Activated T-cell treated with anti-CD3 and anti-CD28 coated beads for 1 hour (primary cell): Measurements from ENCODE around the gene NRG4.
"Not testable (repeated sequence)": the region's sequence is repeated elsewhere in the genome, so short reads cannot be mapped to it uniquely, and the experiment has no call there.

Source experiments
- DNase-seq: peaks from one replicate; pipeline ENCODE4 v3.0.0-alpha.2; 2020; ENCODE audit warnings: low read depth

NRG4 gene

DNA sequence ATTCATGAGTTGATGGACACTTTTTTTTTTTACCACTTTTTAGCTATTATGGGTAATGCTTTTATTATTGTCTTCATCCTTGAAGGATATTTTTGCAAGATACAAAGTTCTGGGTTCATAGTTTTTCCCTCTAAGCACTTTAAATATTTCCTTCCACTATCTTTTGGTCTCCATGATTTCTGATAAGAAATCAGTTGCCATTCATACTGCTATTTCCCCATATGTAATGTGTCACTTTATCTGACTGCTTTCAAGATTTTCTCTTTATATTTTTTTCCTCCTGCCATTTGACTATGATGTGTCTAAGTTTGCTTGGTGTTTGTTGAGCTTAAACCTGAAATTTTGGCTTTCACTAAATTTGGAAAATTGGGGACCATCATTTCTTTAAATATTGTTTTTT, 19.3 kb downstream of the NRG4 start:
- no peak for DNase-seq

DNA sequence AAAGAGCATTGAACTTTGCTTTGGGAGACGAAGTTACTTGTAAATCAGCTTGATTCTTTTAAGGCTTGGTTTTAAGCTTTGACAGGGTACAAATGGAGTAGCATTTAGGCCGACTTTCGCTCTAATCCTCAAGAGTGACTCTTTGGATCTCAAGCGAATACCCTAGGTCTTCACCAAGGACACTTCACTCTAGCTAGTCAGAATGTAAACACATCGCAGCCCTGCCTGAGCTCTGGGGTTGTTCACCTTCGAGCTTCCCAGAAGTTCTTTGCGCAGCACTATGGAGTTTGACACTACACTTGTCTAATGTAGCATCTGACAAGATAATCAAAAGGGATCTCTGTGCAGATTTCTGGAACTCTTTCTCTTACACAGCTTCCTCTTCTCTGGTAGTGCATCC, 22.3 kb downstream of the NRG4 start:
- no peak for DNase-seq

DNA sequence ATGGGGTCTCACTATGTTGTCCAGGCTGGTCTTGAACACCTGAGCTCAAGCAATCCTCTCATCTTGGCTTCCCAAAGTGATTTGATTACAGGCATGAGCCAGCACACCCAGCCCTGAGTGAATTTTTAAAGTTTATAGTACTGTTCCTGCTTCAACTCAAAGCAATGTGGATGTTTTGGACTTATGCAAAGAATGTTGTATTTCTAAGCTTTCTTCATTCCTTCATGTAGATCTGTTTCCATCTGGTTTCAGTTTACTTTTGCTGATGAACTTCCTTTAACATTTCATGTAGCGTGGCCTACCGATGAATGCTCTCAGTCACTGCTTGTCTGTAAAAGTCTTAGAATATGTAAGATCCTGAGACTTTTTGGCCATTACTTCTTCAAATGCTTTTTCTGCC, 23.2 kb downstream of the NRG4 start:
- DNase-seq = no peak

DNA sequence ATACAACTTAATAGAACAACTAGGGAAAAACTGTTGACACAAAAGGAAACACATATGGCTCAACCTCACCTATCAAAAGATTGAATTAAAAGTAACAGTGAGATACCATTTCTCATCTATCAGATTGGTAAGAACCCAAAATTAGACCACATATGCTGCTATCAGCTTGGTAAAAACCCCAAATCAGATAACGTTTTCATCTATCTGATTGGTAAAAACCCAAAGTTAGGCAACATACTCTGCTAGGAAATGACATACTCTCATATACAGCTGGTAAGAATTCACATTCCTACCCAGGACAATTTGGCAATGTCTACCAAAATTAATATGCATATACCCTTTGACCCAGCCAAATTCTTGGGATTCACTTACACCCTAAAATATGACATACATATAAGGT, 26.3 kb downstream of the NRG4 start:
- DNase-seq = no peak

DNA sequence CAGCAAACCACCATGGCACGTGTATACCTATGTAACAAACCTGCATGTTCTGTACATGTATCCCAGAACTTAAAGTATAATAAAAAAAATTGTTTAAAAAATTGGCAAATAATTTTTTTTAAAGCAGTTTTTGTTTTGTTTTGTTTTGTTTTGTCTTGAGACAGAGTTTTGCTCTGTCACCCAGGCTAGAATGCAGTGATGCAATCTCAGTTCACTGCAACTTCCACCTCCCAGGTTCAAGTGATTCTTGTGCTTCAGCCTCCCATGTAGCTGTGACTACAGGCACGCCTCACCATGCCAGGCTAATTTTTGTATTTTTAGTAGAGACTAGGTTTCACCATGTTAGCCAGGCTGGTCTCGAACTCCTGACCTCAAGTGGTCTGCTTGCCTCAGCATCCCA, 27.5 kb downstream of the NRG4 start:
- DNase-seq = not testable (repeated sequence)

DNA sequence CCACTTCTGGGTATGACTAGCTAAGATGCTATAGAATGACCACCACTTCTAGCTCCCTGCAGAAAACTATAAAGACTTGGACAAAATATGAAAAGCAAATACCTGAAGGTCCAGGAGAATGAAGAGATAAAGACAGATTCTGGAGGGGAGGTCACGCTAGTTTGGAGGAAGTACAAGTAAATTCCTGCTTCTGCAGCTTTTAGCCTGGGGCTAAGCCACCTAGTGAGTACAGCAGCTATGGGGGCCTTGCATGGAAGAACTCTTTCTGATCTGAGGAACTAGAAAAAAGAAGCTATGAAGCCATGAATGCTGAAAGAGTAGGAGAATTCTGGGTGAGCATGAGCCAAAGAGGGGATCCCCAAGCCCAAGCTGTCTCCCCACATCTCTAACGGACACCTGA, 29.8 kb downstream of the NRG4 start:
- DNase-seq = no peak

DNA sequence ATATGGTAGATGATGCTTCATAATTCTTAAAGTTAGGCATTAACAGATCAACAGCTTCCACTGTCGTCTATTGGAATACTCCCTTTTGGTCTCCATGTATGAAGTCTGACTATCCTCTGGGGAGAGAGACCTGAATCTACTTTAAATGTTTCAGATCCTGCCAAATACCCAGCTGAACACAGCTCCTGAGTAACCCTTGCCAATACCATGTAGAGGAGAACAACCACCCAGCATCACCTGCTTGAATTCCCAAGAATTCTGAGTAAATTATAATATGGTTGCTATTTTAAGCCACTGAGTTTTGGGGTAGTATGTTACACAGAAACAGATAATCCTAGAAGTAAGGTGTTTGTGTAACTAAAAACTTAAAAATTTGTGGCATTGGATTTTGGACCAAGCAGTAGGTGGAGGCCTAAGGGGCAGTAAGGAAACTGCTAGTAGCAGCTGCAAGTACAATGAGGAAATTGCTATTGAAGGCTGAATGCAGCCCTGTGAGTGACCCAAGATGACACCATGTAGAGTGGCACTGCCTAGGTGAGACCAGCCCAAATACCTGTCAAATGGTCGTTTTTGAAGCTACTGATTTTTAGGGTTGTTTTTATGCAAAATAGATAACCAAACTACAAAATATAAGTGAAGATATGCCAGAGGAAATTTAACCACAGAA, 30.9 kb downstream of the NRG4 start:
- DNase-seq = no peak

DNA sequence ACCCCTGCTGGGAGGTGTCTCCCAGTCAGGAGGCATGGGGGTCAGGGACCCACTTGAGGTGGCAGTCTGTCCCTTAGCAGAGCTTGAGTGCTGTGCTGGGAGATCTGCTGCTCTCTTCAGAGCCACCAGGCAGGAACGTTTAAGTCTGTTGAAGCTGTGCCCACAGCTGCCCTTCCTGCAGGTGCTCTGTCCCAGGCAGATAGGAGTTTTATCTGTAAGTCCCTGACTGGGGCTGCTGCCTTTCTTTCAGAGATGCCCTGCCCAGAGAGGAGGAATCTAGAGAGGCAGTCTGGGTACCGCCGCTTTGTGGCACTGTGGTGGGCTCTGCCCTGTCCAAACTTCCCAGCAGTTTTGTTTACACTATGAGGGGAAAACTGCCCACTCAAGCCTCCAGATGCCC, 35.5 kb downstream of the NRG4 start:
- not testable (repeated sequence) for DNase-seq

DNA sequence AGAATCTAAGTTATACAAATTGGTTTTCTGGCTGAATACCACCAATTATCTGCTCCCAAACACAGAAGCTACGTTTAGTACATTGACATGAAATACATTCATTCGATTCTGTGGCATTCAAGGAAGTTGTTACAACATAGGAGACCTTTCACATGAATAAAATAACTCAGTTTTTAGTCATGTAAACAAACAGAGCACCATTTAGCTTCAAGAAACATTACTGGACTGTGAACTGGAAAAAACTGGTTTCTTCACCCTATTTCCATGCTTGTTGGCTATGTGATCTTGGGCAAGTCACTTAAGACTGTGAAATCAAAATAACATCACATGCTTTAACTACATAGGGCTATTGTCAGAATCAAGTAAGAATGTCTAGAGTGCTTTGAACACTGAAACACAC, 46.2 kb downstream of the NRG4 start:
- DNase-seq = no peak

DNA sequence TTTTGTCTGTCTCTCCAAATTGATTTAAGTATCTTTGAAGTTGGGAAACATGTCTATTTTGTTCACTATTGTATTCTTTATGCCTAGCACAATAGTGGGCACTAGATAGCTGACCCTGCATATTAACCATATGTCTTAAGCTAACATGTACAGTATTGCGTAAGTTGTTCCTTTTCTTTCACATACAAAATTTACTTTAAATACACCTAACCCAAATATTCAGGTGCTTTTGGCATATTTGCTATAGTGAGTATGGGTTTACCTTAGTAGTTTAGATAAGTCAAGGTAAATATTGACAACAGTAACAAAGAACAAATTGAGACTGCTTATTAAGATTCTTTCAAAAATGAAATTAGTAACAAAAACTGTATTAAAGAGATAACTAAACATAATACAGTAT, 50.9 kb downstream of the NRG4 start:
- DNase-seq = no peak

DNA sequence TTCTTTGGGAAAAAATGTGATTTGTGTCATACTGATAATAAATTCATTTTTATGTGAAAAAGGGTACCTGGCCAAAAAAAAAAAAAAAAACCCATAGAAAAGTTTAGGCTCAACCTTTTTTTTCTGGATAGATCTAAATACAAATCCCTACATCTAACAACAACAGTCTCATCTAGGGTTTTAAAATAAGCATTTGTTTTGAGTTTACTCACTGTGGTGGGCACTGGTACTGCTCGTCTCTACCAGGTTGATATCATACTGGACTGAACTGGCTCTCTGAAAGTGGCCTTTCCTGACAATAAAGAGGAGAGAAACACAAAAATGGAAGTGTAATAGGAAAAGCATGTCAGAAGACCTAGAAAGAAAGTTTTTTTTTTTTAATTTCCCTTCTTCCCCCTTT, 56.5 kb downstream of the NRG4 start:
- DNase-seq = no peak

DNA sequence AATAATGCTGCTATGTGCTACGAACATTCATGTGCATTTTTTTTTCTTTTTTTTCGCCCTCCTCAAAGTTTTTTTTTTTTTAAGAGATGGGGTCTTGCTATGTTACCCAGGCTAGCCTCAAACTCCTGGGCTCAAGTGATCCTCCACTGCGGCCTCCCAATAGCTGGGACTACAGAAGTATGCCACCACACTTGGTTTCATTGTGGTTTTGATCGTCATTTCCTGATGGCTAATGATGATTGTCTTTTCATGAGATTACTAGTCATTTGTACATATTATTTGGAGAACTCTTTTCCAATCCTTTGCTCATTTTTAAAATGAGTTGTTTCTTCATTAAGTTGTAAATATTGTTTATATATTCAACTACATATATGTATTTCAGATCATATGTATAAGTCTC, 59.7 kb downstream of the NRG4 start:
- DNase-seq = no peak

DNA sequence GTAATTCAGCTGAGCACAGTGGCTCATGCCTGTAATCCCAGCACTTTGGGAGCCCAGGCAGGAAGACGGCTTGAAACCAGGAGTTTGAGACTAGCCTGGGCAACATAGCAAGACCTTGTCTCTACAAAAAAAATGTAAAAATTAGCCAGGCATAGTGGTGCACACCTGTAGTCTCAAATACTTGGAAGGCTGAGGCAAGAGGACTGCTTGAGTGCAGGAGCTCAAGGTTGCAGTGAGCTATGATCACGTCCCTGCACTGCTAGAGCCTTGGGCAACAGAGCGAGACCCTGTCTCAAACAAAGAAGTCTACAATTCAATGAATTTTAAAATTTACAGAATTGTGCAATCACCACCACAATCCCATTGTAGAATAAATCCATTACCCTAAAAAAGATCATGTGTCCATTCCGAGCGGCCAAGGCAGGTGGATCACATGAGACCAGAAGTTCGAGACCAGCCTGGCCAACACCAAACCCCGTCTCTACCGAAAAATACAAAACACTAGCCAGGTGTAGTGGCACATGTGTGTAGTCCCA, 63.4 kb downstream of the NRG4 start:
- no peak for DNase-seq

DNA sequence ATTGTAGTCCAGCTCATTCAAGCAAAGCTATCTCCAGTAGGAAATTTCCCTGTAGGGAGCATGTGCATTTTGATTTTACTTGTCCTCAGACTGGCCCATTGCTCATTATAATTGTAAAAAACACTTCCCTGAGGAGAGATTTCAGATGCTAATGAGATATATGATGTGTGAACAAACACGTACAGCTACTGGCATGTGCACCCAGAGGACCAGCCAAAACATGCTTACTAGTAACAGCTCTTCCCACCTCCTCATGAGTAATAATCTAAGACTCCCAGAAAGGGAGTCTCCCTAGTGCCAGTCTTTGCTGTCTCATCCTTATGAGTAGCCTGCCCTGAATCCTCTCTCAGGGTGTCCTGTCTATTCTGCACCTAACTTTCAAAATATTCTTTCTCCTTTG, 65.1 kb downstream of the NRG4 start:
- DNase-seq = no peak

DNA sequence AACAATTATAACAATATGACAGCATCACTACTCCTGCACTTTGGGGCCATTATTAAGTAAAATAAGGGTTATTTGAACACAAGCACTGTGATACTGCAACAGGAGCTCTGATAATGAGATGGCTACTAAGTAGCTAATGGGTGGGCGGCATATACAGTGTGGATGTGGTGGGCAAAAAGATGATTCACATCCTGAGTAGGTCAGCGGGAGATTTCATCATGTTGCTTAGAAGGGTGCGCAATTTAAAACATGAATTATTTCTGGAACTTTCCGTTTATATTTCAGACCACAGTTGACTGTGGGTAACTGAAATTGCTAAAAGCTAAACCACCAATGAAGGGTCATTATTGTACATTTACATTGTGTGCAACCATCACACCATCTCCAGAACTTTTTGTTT, 66.3 kb downstream of the NRG4 start:
- no peak for DNase-seq

DNA sequence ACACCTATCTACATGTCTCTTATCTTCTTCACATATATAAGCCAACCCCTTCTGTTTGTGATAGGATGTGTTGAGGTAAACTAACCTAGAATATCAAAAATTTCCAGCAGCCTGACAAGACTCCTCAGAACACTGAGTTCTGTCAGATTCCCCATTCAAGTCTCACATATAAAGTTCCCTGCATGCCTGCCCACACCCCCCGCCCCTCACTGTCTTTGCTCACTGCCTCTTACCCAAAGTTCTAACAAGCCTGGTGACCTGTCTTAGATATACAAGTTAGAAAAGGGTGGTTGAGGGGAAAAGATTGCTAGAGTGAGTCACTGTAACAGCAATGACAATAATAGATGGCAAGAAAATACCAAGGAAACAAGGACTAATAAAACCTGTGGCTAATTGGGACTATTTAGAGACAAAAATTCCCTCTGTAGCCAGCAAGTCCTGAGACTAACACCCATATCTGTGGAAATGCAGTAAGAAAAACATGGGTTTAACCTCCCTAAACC, 68.5 kb downstream of the NRG4 start:
- no peak for DNase-seq

DNA sequence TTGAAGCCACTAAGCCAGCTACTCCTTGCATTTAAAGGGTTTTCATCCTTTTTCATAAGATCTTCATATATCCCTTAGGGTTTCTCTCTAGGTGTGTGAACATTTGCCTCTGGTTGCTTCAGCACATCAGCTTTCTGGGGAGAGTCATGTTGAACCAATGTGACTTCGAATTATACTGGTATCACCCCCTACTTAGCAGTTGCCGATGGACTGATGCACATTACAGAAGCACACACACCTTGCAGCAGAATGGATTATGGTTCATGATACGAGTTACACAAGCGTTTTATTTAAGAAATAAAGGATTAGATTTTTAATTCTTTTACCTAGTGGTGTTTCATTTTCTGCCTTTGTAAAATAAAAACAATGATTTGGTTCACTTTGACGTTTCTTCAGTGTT, 69.0 kb downstream of the NRG4 start:
- no peak for DNase-seq

DNA sequence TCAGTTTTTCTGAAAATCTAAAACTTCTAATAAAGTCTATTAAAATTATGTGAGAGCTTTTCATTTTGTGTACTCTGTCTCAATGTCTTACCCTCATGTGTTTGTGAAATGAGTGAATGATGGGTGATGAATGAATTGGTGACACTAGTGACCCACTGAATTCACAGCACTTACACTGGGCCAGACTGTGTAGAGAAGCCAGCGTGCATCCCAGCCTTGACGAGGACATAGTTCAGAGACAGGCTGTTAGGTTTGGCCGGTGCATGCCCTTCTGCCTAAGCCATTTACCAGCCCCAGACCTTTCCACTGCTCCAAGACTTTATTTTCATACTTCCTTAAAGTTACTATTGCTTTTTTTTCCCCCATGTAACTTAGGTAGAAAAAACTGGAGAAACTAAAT, 69.8 kb downstream of the NRG4 start:
- no peak for DNase-seq

DNA sequence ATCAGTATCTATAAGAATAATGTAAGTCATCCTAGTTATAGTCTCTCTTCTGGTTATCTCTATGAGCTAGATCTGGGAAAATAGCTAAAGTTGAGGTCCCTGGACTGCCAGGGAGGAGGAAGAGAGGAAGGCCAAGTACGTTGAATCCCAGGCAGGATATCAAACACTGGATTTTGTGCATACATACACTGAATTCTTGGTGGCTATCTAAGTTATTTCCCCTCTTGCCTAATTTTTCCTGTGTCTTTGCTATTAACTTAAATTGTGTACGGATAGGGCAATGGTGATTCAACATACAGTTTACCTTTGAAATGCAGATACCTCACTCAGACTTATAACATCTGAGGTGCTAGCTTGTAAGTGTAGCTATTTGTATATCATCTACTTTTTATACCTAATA, 81.4 kb downstream of the NRG4 start:
- DNase-seq = no peak

DNA sequence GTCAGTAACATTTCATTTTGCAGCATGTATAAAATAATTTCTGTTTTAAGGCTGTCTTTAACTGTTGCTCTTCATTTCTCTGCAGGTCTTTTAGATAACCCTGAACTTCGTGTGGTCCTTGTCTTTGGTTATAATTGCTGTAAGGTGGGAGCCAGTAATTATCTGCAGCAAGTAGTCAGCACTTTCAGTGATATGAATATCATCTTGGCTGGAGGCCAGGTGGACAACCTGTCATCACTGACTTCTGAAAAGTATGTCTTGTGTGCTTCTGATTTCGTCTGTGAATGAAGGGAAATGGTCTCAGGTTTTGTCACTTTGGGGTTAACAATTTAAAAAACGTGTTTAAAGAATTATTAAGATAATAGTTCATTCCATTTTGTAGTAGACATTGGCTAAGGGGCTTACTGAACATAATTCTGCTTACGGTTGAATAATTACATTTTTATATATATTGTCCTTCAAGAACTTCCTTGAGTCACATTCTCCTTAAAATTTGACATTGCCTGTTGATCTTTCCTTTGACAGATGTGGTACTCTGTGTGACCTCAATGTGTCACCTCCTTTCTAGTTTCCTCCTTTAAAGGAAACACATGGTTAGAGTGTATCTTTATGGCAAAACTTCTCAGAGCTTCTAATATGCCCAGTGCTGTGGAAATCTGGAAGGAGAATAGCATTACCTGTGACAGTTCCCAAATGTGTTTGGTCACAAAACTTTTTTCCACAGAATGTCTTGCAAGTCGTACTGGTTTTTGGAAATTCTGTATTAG, 82.2 kb downstream of the NRG4 start:
- DNase-seq = no peak

DNA sequence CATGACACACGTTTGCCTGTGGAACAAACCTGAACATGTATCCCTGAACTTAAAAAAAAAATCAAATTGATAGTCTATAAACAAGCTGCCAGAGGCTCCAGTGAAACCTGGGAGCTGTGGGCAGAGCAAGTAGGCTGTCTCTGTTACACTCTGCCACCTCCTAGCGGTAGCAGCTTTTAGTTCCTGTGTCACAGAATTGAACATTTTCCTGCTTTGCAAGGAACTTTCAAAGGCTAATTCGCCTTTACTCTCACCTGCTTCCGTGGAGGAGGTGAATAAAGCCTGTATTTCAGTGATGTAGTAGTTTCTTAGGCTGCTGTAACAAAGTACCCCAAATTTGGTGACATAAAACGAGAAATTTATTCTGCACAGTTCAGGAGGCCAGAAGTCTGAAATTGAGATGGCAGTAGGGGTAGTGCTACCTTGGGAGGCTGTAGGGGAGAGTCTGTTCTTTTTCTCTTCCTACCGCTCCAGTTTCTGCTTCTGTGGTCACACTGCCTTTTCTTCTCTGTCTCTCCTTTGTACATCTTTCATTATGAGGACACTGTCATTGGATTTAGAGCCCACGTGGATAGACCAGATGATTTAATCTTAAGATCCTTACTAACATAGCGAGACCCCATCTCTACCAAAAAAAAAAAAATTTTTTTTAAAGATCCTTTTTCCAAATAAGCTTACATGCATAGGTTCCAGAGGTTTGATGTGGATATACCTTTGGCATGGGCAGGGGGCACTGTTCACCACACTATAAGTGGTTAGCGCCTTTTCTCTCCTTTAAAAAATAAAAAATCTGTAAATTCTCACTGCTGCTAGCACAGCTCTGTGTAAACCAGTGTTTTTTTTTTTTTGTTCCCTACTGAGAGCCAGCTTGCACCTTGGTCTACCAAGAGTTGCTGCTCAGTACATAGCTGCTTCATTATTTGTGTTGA, 83.3 kb downstream of the NRG4 start:
- DNase-seq = no peak

DNA sequence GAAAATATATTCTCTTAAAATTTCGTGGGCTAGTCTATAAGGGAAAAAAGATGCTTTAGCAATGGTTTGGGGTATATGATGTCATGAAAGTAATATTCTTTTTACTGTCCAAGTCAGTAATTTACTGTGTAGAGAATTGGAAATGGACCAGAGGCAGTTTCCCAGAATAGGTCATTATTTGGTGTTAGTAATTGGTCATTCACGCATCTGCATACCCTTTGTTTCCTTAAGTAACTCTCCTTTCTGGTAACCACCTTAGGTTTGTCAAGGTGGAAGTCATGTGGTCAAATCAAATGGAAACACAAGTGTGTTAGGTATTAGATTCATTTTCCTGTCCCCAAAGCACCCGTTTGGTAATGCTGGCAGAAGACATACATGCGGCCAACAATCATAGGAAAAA, 84.6 kb downstream of the NRG4 start:
- DNase-seq = no peak

DNA sequence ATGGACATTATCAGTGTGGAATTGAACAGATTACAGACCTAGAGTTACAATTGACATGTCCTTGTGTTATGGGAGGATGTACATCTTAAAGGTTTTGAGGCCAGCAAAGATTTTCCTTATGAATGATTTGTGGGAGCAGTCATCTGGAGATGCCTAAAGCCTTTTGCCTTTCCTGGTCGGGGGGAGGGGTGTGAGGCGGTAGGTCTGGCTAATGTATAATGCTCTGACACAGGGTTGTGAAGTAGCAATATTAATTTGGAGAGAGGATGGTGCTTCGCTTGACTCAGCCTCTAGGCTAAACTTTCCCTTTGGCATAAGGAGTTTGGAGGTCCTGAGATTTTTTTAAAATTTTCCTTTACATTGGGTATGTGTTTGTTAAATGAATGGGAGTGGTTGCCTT, 85.3 kb downstream of the NRG4 start:
- DNase-seq = no peak
